ENCODE results near the gene ZNF566.

GRCh38 chr19:36527873-36528193, 38.5 kb upstream of the ZNF566 start:
- TF ChIP-seq POLR2AphosphoS5 (IDR thresholded peaks at IDR 0.05; ENCODE audit: borderline replicate concordance, low read depth, low read length): no peak
- no peak for TF ChIP-seq EZH2 (IDR thresholded peaks at IDR 0.05)

Measured in SK-N-MC (cell line).